NB4 (cell line): ENCODE measurements around the gene ERI3.

ENCODE experiments used
- POLR2A ChIP-seq: IDR thresholded peaks from 2 replicates; pipeline ENCODE4 v1.6.1; 2011; ENCODE audit warnings: mild to moderate bottlenecking; ENCODE audit not compliant: insufficient read length; ENCODE audit errors: extremely low read depth
- TF ChIP-seq, protein P1 (sequence below): IDR thresholded peaks from one replicate; pipeline ENCODE4 v1.5.1; 2012; ENCODE audit warnings: low read depth, low read length

DNA sequence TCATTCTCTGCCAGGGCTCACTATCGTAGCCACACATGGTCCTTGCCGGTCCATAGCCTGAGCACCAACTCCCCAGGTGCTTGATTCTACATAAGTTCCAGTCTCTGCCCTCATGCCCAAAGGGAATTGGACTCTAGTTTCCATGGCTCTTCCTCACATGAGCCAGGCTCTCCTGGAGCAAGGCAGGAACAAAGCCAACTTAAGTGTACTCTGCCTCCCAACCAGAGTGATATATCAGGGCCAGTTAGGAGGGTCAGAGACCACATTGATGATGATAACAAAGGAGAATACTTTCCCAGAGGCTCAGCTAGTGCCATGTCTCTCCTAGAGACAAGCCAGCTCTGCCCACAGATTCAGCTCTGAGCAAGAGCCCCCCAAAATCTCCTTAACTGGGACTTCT is 70.9 kb downstream of the ERI3 start:
- TF ChIP-seq, protein P1, sequence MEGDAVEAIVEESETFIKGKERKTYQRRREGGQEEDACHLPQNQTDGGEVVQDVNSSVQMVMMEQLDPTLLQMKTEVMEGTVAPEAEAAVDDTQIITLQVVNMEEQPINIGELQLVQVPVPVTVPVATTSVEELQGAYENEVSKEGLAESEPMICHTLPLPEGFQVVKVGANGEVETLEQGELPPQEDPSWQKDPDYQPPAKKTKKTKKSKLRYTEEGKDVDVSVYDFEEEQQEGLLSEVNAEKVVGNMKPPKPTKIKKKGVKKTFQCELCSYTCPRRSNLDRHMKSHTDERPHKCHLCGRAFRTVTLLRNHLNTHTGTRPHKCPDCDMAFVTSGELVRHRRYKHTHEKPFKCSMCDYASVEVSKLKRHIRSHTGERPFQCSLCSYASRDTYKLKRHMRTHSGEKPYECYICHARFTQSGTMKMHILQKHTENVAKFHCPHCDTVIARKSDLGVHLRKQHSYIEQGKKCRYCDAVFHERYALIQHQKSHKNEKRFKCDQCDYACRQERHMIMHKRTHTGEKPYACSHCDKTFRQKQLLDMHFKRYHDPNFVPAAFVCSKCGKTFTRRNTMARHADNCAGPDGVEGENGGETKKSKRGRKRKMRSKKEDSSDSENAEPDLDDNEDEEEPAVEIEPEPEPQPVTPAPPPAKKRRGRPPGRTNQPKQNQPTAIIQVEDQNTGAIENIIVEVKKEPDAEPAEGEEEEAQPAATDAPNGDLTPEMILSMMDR: no peak
- TF ChIP-seq POLR2A: no peak
